ENCODE results near the gene DDX18. TPM values are rescaled to one million over a fixed set of nuclear protein-coding genes. Genes with fewer than 3 reads are reported as not detected.

The DDX18 gene
- total and polyA plus RNA-seq, 2 donors (not counting 1 experiment from before 2014, with no cell fraction given), result 20.3 to 98.0 TPM

DNA sequence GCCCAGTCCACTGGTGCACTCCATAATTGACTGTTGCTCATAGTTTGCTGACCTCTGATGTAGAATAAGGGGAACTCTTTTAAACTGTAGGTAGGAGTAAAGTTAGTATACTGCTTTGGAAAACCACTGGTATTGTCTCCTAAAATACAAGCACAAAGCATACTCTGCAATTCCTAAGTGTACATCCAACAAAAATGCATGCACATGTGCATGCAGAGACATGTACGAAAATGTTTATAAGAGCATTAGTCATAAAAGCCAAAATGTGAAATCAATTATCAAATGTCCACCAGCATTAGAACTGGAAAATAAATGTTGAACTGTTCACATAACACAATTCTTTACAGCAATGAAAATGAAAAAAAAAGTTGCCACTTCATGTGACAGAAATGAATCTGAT, 39.8 kb upstream of the DDX18 start:
- H2AFZ ChIP-seq (ENCODE audit: insufficient read depth, low read depth, low read length, poor library complexity, severe bottlenecking), result no peak overlapping the region
- no peak overlapping the region for H3K4me3 Mint-ChIP-seq
- POLR2A ChIA-PET, result no interaction called here
- H3K27ac Mint-ChIP-seq, result no peak overlapping the region
- no peaks in the 10 kb centered on the region for H3K9me3 ChIP-seq (ENCODE audit: control extremely low read depth in 1 of 3, control insufficient read depth in 2 of 3, insufficient read depth in 1 of 3, low read length in 2 of 3)
- TF ChIP-seq EZH2 (IDR thresholded peaks at IDR 0.05; ENCODE audit: borderline replicate concordance, insufficient read depth, low read depth, low read length, poor library complexity, severe bottlenecking), result no peak
- no peak for TF ChIP-seq CTCF (IDR thresholded peaks at IDR 0.05)
- no peaks in the 10 kb centered on the region for H3K9me3 Mint-ChIP-seq (ENCODE audit: insufficient read depth)
- CTCF ChIA-PET, result interaction anchor here (1.0 kb wide), 1 partner anchor 12 kb away, joined by 3 read pairs; no protein-coding TSS in a partner anchor
- H3K27me3 Mint-ChIP-seq, result peaks cover 28% of the 10 kb centered on the region
- ATAC-seq (ENCODE audit: low read depth) (no peak), DNase-seq (no peak)
- H4K20me1 ChIP-seq (ENCODE audit: control insufficient read depth, insufficient read depth, low read length, poor library complexity, severe bottlenecking), result no peaks in the 10 kb centered on the region
- no peaks in the 10 kb centered on the region for H3K36me3 ChIP-seq (replicated peaks in 1 of 2; ENCODE audit: control extremely low read depth in 1 of 2, control insufficient read depth in 1 of 2, extremely low read depth in 1 of 2, insufficient read depth in 2 of 2, low read length in 1 of 2)
- H3K4me1 ChIP-seq (ENCODE audit: control insufficient read depth in 2 of 2, insufficient read depth in 2 of 2, low read length in 2 of 2), result no peaks in the 10 kb centered on the region
- H3K27ac ChIP-seq (ENCODE audit: low read length in 2 of 2), result no peak overlapping the region
- no CpG with 5 or more reads among the region's 1 CpG for WGBS (ENCODE audit: insufficient coverage)
- H3K4me3 ChIP-seq (ENCODE audit: control extremely low read depth in 1 of 5, extremely low read depth in 1 of 5, insufficient read depth in 1 of 5, low read depth in 2 of 5, low read length in 4 of 5), result no peak overlapping the region
- no peak overlapping the region for H3K9ac ChIP-seq (ENCODE audit: low read length)
- intact Hi-C loops (cut with micrococcal nuclease), result no loop called here
- H3K27me3 ChIP-seq (replicated peaks in 1 of 4; ENCODE audit: control extremely low read depth in 1 of 4, control insufficient read depth in 3 of 4, insufficient read depth in 4 of 4, low read length in 3 of 4), result peaks cover 0 to 8% (median 3%) of the 10 kb centered on the region in 4 experiments
- no peaks in the 10 kb centered on the region for H3K4me1 Mint-ChIP-seq
- H3K79me2 ChIP-seq (ENCODE audit: control insufficient read depth, insufficient read depth, low read length), result no peaks in the 10 kb centered on the region
- no peak overlapping the region for H3K4me2 ChIP-seq (replicated peaks; ENCODE audit: low read depth, low read length, poor library complexity, severe bottlenecking)

DNA sequence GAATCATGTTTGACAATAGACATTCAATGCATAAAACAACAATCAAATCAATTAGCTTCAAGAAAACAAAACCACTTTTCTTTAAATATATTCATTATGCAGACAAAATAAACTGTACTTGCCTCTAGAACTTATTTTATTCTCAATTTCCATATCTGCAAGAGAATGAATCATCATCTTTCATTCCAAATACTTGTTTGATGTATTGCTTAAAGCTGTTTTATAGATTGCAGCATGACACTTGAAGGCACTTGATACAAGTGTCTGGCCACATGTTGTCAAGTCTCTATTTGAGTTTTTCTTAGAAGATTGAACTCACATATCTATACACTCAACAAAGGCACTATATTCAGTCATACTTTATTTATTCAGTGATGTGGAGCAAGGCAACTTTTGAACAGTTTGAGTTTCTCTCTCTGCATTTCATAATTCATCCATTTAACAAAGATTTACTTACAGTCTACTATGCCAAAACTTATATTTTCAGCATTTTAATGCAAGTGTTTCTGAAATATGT, 38.7 kb upstream of the DDX18 start:
- no peak for ATAC-seq (ENCODE audit: low read depth)
- TF ChIP-seq CTCF (IDR thresholded peaks at IDR 0.05), result no peak
- no peak for TF ChIP-seq EZH2 (IDR thresholded peaks at IDR 0.05; ENCODE audit: borderline replicate concordance, insufficient read depth, low read depth, low read length, poor library complexity, severe bottlenecking)
- no peak overlapping the region for H3K4me2 ChIP-seq (replicated peaks; ENCODE audit: low read depth, low read length, poor library complexity, severe bottlenecking)
- peaks cover 0 to 7% (median under 1%) of the 10 kb centered on the region in 4 experiments for H3K27me3 ChIP-seq (replicated peaks in 1 of 4; ENCODE audit: control extremely low read depth in 1 of 4, control insufficient read depth in 3 of 4, insufficient read depth in 4 of 4, low read length in 3 of 4)
- intact Hi-C loops (cut with micrococcal nuclease), result no loop called here
- Mint-ChIP-seq H3K9me3 (ENCODE audit: insufficient read depth) (no peaks in the 10 kb centered on the region), H3K27me3 (peaks cover 21% of the 10 kb centered on the region), H3K27ac (no peak overlapping the region), H3K4me1 (no peaks in the 10 kb centered on the region), H3K4me3 (no peak overlapping the region)
- no peak overlapping the region for H2AFZ ChIP-seq (ENCODE audit: insufficient read depth, low read depth, low read length, poor library complexity, severe bottlenecking)
- no peak overlapping the region for H3K4me3 ChIP-seq (ENCODE audit: control extremely low read depth in 1 of 5, extremely low read depth in 1 of 5, insufficient read depth in 1 of 5, low read depth in 2 of 5, low read length in 4 of 5)
- no peak overlapping the region for H3K9ac ChIP-seq (ENCODE audit: low read length)
- no peaks in the 10 kb centered on the region for H4K20me1 ChIP-seq (ENCODE audit: control insufficient read depth, insufficient read depth, low read length, poor library complexity, severe bottlenecking)
- H3K4me1 ChIP-seq (ENCODE audit: control insufficient read depth in 2 of 2, insufficient read depth in 2 of 2, low read length in 2 of 2), result no peaks in the 10 kb centered on the region
- H3K36me3 ChIP-seq (replicated peaks in 1 of 2; ENCODE audit: control extremely low read depth in 1 of 2, control insufficient read depth in 1 of 2, extremely low read depth in 1 of 2, insufficient read depth in 2 of 2, low read length in 1 of 2), result no peaks in the 10 kb centered on the region
- DNase-seq, result no peak
- ChIA-PET POLR2A (no interaction called here), CTCF (interaction anchor here (1.0 kb wide), 1 partner anchor 11 kb away, joined by 3 read pairs; no protein-coding TSS in a partner anchor)
- H3K79me2 ChIP-seq (ENCODE audit: control insufficient read depth, insufficient read depth, low read length), result no peaks in the 10 kb centered on the region
- H3K27ac ChIP-seq (ENCODE audit: low read length in 2 of 2), result no peak overlapping the region
- no peaks in the 10 kb centered on the region for H3K9me3 ChIP-seq (ENCODE audit: control extremely low read depth in 1 of 3, control insufficient read depth in 2 of 3, insufficient read depth in 1 of 3, low read length in 2 of 3)

Measured in B cell (primary cell).